PC-9 (cell line): Measurements from ENCODE around the gene HIBCH.

Source experiments
- CTCF ChIP-seq: fragments of 200-600 bp; sonication (generic); conservative IDR thresholded peaks from 2 replicates; pipeline ENCODE4 v1.6.1; 2017; ENCODE audit warnings: mixed run types, antibody characterized with exemption, mild to moderate bottlenecking, moderate library complexity
- EZH2 ChIP-seq: fragments of 200-600 bp; sonication (generic); IDR thresholded peaks from 2 replicates; pipeline ENCODE4 v1.8.0; 2017; ENCODE audit warnings: antibody characterized with exemption, low read depth

DNA sequence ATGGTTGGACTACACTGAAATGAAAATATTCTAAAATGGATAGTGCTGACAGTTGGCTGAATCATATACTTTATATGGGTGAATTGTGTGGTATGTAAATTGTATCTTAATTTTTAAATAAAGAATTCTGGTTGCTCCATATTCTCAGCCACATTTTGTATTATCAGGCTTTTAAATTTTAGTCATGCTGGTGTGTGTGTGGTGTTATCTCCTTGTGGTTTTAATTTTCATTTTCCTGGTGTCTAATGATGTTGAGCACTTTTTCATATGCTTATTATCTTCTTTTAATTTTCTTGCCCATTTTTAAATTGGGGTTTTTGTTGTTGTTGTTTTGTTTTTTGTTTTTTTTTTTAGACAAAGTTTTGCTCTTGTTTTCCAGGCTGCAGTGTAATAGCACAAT is 3.8 kb upstream of the HIBCH start:
- TF ChIP-seq CTCF, result no peak
- TF ChIP-seq EZH2, result no peak
